Measurements from ENCODE around the gene TNS3.

DNA sequence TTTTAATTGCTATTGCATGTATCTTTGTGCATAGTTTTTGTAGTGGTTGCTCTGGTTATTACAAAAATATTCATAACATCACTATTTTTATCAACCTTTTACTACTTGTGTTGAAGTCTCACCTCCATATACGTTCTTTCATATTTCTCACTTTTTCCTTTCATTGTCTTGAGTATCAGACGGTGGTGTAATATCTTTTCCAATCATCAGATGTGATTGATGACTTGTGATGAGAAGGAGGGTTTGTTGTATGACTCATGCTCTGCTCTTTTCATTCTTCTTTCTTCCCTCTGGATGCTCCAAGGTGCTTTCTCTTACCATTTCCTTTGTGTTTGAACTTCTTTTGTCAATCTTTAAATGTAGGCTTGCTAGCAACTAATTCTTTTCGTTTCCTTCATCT is 310.2 kb downstream of the TNS3 start:
- no peak for TF ChIP-seq JUND (CRISPR knock-in tag; IDR thresholded peaks at IDR 0.05)
- no peak for TF ChIP-seq ZNF101 (CRISPR knock-in tag; IDR thresholded peaks at IDR 0.05; ENCODE audit: borderline replicate concordance, low read depth)
- no peak for TF ChIP-seq RXRA (CRISPR knock-in tag; IDR thresholded peaks at IDR 0.05)
- no peak for TF ChIP-seq GTF2F1 (IDR thresholded peaks at IDR 0.05; ENCODE audit: low read length)
- TF ChIP-seq KDM1A (CRISPR knock-in tag; IDR thresholded peaks at IDR 0.05) = no peak
- no peak for TF ChIP-seq SIX1 (CRISPR knock-in tag; IDR thresholded peaks at IDR 0.05; ENCODE audit: borderline replicate concordance)
- TF ChIP-seq CTCF (CRISPR knock-in tag; IDR thresholded peaks at IDR 0.05) = no peak
- TF ChIP-seq FOXM1 (CRISPR knock-in tag; IDR thresholded peaks at IDR 0.05) = no peak
- no peak for TF ChIP-seq SOX6 (IDR thresholded peaks at IDR 0.05)
- no peak for TF ChIP-seq SOX6 (CRISPR knock-in tag; IDR thresholded peaks at IDR 0.05)
- no peak for TF ChIP-seq ZC3H13 (CRISPR knock-in tag; IDR thresholded peaks at IDR 0.05)
- no peak for TF ChIP-seq ELF4 (CRISPR knock-in tag; IDR thresholded peaks at IDR 0.05; ENCODE audit: borderline replicate concordance)

All from HepG2 (cell line).